Muscle layer of colon (tissue), 2 donors: Measurements from ENCODE around the gene ZSCAN31.
"Not testable (repeated sequence)": the region's sequence is repeated elsewhere in the genome, so short reads cannot be mapped to it uniquely, and the experiment has no call there.

Experiments used
- H3K27ac ChIP-seq: one replicate; pipeline ENCODE4 v1.7.0; 2013; ENCODE audit warnings: low read depth, mild to moderate bottlenecking, low read length, moderate library complexity
- H3K27me3 ChIP-seq, 2 donors: one replicate each; pipeline ENCODE4 v1.7.0; 2013; ENCODE audit warnings: low read length in 2 of 2, mild to moderate bottlenecking in 2 of 2; ENCODE audit not compliant: insufficient read depth in 2 of 2, control insufficient read depth in 1 of 2
- H3K36me3 ChIP-seq: one replicate; pipeline ENCODE4 v1.7.0; 2013; ENCODE audit warnings: mild to moderate bottlenecking, low read length; ENCODE audit not compliant: insufficient read depth
- H3K4me1 ChIP-seq: one replicate; pipeline ENCODE4 v1.7.0; 2013; ENCODE audit warnings: mild to moderate bottlenecking, low read length; ENCODE audit not compliant: insufficient read depth
- H3K4me3 ChIP-seq, 2 donors: one replicate each; pipeline ENCODE4 v1.7.0; 2013; ENCODE audit warnings: low read length in 2 of 2, low read depth in 1 of 2, mild to moderate bottlenecking in 1 of 2, moderate library complexity in 1 of 2
- H3K9ac ChIP-seq: one replicate; pipeline ENCODE4 v1.7.0; 2013; ENCODE audit warnings: low read length
- H3K9me3 ChIP-seq: one replicate; pipeline ENCODE4 v1.7.0; 2013; ENCODE audit warnings: mild to moderate bottlenecking, low read length
- donor health status: abdominal sarcoma.
- donor health status: Adenocarcinoma of cecum.

The ZSCAN31 gene

DNA sequence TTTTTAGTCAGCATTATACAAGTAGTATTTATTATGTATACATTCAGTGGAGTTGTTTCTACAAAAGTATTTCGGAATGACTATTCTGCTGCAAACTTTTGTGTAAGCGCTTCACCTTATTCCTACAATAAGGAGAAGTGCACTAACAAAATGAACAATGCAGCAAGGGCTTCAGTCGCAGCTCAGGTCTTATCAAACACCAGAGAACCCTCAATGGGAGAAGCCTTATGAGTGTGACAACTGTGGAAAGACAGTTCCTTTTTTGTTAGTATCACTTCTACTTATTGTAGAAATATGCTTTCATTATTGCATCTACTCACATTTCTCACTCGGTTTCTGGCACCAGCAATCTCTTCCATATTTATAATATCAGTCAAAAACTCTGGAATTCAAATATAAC is 32.6 kb upstream of the ZSCAN31 start:
- Histone ChIP-seq H3K27me3 (no peaks in the 10 kb centered on the region), H3K36me3 (peaks cover 26% of the 10 kb centered on the region), H3K9ac (no peak overlapping the region), H3K9me3 (no peaks in the 10 kb centered on the region), H3K27ac (no peak overlapping the region), H3K4me1 (no peaks in the 10 kb centered on the region), H3K4me3 (no peak overlapping the region)

DNA sequence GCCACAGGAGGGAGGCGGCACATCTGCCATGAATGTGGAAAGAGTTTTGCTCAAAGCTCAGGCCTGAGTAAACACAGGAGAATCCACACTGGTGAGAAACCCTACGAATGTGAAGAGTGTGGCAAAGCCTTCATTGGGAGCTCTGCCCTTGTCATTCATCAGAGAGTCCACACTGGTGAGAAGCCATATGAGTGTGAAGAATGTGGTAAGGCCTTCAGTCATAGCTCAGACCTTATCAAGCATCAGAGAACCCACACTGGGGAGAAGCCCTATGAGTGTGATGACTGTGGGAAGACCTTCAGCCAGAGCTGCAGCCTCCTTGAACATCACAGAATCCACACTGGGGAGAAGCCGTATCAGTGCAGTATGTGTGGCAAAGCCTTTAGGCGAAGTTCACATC is 29.6 kb upstream of the ZSCAN31 start:
- peaks cover 46% of the 10 kb centered on the region for H3K36me3 ChIP-seq

GRCh38 chr6:28360961-28361360 is 25.0 kb upstream of the ZSCAN31 start:
- no peak overlapping the region for H3K4me3 ChIP-seq
- H3K9ac ChIP-seq: no peak overlapping the region
- H3K27ac ChIP-seq: no peak overlapping the region
- H3K36me3 ChIP-seq: peaks cover 44% of the 10 kb centered on the region
- no peaks in the 10 kb centered on the region for H3K9me3 ChIP-seq
- H3K27me3 ChIP-seq: no peaks in the 10 kb centered on the region
- H3K4me1 ChIP-seq: peaks cover 14% of the 10 kb centered on the region

More for the DNA sequence above, 29.6 kb upstream of the ZSCAN31 start:
- not testable (repeated sequence) for H3K27ac ChIP-seq, H3K9ac ChIP-seq, H3K4me1 ChIP-seq, H3K4me3 ChIP-seq, H3K27me3 ChIP-seq, H3K9me3 ChIP-seq

- H3K36me3 ChIP-seq: peaks cover 37% of the 10 kb centered on the region
- not testable (repeated sequence) for H3K9ac ChIP-seq, H3K27me3 ChIP-seq, H3K9me3 ChIP-seq, H3K4me3 ChIP-seq, H3K27ac ChIP-seq
- peaks cover 24% of the 10 kb centered on the region for H3K4me1 ChIP-seq
These were observed 23.6 kb upstream of the ZSCAN31 start for GRCh38 chr6:28359562-28359961.

DNA sequence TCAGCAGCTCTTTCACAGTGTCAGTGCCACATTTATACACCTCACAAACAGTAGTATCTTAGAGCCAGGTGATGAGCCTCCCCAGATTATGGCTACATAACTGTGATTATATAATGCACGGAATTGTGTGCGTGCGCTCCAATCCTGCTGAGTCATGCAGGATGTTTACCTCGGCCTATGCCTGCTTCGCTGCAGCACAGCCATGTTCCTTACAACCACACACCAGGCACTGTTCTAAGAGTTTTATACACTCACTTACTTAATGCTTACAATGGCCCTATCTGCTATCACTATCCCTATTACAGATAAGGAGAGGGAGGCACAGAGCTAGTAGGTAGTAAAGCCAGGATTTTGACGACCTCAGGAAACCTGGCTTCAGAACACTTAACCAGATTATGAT is 21.1 kb upstream of the ZSCAN31 start:
- no peak overlapping the region for H3K4me3 ChIP-seq

DNA sequence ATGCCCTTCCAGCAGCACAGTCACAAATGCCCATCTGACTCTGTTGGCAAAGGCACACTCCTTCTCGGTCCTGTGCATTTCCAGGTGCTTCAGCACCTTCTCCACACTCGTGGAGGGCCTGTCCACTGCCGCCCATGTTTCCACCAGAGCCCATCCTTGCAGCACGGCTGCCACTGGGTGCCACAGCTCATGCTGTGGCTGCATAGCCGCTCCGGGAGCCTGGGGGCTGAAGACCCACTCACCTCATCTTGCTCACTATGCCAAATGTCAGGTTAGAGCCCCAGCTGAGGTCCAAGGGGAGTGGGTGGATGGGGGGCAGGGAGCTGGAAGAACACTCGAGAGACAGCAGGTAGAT is 20.7 kb upstream of the ZSCAN31 start:
- no peaks in the 10 kb centered on the region for H3K9me3 ChIP-seq
- no peaks in the 10 kb centered on the region for H3K27me3 ChIP-seq
- H3K4me1 ChIP-seq: peaks cover 24% of the 10 kb centered on the region
- H3K27ac ChIP-seq: peak overlapping the region; percentile 96
- peaks cover 10% of the 10 kb centered on the region for H3K36me3 ChIP-seq
- peak overlapping the region; percentile 7 for H3K9ac ChIP-seq
- peak overlapping the region; percentile 53 to 86 for H3K4me3 ChIP-seq

More for the DNA sequence above, 21.1 kb upstream of the ZSCAN31 start:
- peaks cover 14% of the 10 kb centered on the region for H3K36me3 ChIP-seq
- H3K27ac ChIP-seq: no peak overlapping the region
- H3K27me3 ChIP-seq: no peaks in the 10 kb centered on the region
- H3K4me1 ChIP-seq: peaks cover 24% of the 10 kb centered on the region
- no peak overlapping the region for H3K9ac ChIP-seq
- H3K9me3 ChIP-seq: no peaks in the 10 kb centered on the region

- no peaks in the 10 kb centered on the region for H3K9me3 ChIP-seq
- peak overlapping the region; percentile 74 for H3K9ac ChIP-seq
- H3K4me3 ChIP-seq: peak overlapping the region; percentile 53 to 86
- H3K27me3 ChIP-seq: no peaks in the 10 kb centered on the region
- peaks cover 6% of the 10 kb centered on the region for H3K36me3 ChIP-seq
- peaks cover 30% of the 10 kb centered on the region for H3K4me1 ChIP-seq
- H3K27ac ChIP-seq: peak overlapping the region; percentile 96
These were observed 20.1 kb upstream of the ZSCAN31 start for GRCh38 chr6:28355743-28356665.

DNA sequence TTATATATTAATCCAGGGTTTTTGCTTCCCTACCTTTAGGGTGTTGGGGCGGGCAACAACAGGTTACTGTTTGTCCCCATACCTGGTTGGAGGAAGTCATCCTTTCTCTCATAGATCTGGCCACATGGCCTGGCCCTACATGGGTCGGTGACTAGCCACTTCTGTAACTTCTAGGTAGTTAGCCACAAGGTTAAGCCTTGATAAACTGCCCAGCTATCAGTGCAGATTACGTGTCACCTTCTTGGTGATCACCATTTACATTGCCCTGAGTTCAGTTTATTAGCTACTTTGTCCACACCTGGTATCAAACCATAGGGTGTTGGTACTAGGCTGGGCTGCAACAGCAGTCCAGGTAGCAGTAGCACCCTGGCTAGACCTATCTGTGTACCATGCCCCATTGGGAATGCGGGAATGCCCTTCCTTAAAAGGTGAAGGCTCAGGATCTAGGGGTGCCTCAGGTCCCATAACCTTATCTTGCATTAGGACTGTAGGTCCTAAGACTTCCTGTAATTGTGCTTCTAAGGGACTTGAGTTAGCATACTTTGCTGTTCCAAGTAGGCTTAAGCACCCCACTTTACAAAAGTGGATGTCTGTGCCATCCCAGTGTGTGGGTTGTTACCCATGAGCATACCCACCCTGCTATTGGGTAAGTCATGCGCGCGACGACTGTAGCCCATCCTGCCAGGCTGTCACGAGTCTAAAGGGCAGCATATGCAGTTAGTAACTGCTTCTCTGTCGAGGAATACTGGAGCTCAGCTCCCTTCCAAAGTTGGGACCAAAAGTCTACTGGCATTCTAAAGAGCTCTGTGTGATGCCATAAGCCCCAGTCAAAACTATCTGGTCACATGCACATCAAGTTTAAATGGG is 19.0 kb upstream of the ZSCAN31 start:
- Histone ChIP-seq H3K4me1 (peaks cover 39% of the 10 kb centered on the region), H3K27ac (peak overlapping the region; percentile 35), H3K4me3 (peak overlapping the region in 1 of 2 donors; percentile 86), H3K9me3 (no peaks in the 10 kb centered on the region), H3K9ac (peak overlapping the region; percentile 74), H3K27me3 (no peaks in the 10 kb centered on the region), H3K36me3 (peaks cover 6% of the 10 kb centered on the region)

- no peaks in the 10 kb centered on the region for H3K9me3 ChIP-seq
- H3K4me1 ChIP-seq: peaks cover 39% of the 10 kb centered on the region
- H3K27me3 ChIP-seq: no peaks in the 10 kb centered on the region
- H3K27ac ChIP-seq: no peak overlapping the region
- no peak overlapping the region for H3K4me3 ChIP-seq
- H3K9ac ChIP-seq: no peak overlapping the region
- peaks cover 2% of the 10 kb centered on the region for H3K36me3 ChIP-seq
These were observed 18.2 kb upstream of the ZSCAN31 start for GRCh38 chr6:28353981-28354676.

- Histone ChIP-seq H3K27me3 (no peaks in the 10 kb centered on the region), H3K36me3 (no peaks in the 10 kb centered on the region), H3K27ac (peak overlapping the region; percentile 53), H3K4me3 (no peak overlapping the region), H3K9ac (no peak overlapping the region), H3K4me1 (peaks cover 39% of the 10 kb centered on the region), H3K9me3 (no peaks in the 10 kb centered on the region)
These were observed 17.4 kb upstream of the ZSCAN31 start for GRCh38 chr6:28353356-28353755.

DNA sequence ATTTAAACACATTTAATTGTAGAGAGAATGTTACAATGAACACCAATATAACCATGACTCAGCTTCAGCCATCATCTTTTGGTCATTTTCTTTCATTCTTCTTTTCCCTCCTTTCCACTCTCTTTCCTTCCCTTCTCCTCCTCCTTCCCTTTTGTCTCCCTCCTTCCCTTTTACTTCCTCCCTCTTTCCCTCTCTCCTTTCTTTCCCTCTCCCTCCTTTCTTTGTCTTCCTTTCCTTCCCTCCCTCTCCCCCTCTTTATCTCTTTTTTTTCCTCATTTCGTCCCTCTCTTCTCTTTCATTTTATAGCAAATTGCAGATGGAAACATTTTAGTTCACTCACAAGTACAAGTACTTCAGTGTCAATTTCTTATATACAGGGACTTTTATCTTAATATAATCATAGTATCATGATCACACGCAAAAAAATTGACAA is 15.6 kb upstream of the ZSCAN31 start:
- no peaks in the 10 kb centered on the region for H3K27me3 ChIP-seq
- H3K9ac ChIP-seq: no peak overlapping the region
- H3K27ac ChIP-seq: no peak overlapping the region
- H3K4me3 ChIP-seq: peak overlapping the region in 1 of 2 donors; percentile 12
- peaks cover 29% of the 10 kb centered on the region for H3K4me1 ChIP-seq
- H3K36me3 ChIP-seq: no peaks in the 10 kb centered on the region
- no peaks in the 10 kb centered on the region for H3K9me3 ChIP-seq
